Endodermal cell (in vitro differentiated cells): ENCODE results near the gene C4orf54. TPM values are rescaled to one million over a fixed set of nuclear protein-coding genes. Genes with fewer than 3 reads are reported as not detected.

Source experiments
- DNase-seq: peaks from one replicate; pipeline ENCODE4 v3.0.0-alpha.2; 2017
- H3K27ac ChIP-seq: 2 replicates; pipeline ENCODE4 v1.5.1; 2013; ENCODE audit warnings: mild to moderate bottlenecking, low read depth, low read length, moderate library complexity
- H3K27me3 ChIP-seq: 2 replicates; pipeline ENCODE4 v1.6.1; 2013; ENCODE audit warnings: mild to moderate bottlenecking, low read length, moderate library complexity; ENCODE audit not compliant: insufficient read depth, control insufficient read depth, poor library complexity, severe bottlenecking
- H3K36me3 ChIP-seq: 2 replicates; pipeline ENCODE4 v1.7.0; 2013; ENCODE audit warnings: mild to moderate bottlenecking, low read length, moderate library complexity; ENCODE audit not compliant: control insufficient read depth, insufficient read depth
- H3K4me1 ChIP-seq: one replicate; pipeline ENCODE4 v1.7.0; 2013; ENCODE audit warnings: low read length; ENCODE audit not compliant: control insufficient read depth, insufficient read depth
- H3K4me3 ChIP-seq: 2 replicates; pipeline ENCODE4 v1.5.1; 2013; ENCODE audit warnings: mild to moderate bottlenecking, low read length, moderate library complexity
- H3K9ac ChIP-seq: 2 replicates; pipeline ENCODE4 v1.6.1; 2013; ENCODE audit warnings: mild to moderate bottlenecking, low read length, moderate library complexity; ENCODE audit not compliant: poor library complexity, severe bottlenecking; ENCODE audit errors: extremely low read depth
- H3K9me3 ChIP-seq: 2 replicates; pipeline ENCODE4 v1.6.1; 2013; ENCODE audit warnings: mild to moderate bottlenecking, low read length, moderate library complexity; ENCODE audit not compliant: control insufficient read depth
- H3K27ac Mint-ChIP-seq: 2 replicates; pipeline ENCODE4 v1.8.0; 2020; ENCODE audit warnings: mixed read lengths
- H3K27me3 Mint-ChIP-seq: 2 replicates; pipeline ENCODE4 v1.8.0; 2021; ENCODE audit warnings: mild to moderate bottlenecking, mixed read lengths; ENCODE audit not compliant: insufficient read depth
- H3K36me3 Mint-ChIP-seq: 2 replicates; pipeline ENCODE4 v1.8.0; 2020; ENCODE audit warnings: low read depth, mixed read lengths
- H3K4me1 Mint-ChIP-seq: 2 replicates; pipeline ENCODE4 v1.8.0; 2020; ENCODE audit warnings: mixed read lengths
- H3K4me3 Mint-ChIP-seq: 2 replicates; pipeline ENCODE4 v1.8.0; 2020; ENCODE audit warnings: mild to moderate bottlenecking, moderate library complexity, mixed read lengths
- H3K9me3 Mint-ChIP-seq: 2 replicates; pipeline ENCODE4 v1.8.0; 2020; ENCODE audit warnings: mild to moderate bottlenecking, mixed read lengths
- WGBS, 2 experiments: methylation state at CpG; one replicate each; pipeline versions ENCODE4 v1.1.5 to v1.1.7; 2013; ENCODE audit warnings: missing lambda C conversion rate in 2 of 2, mixed read lengths in 1 of 2; ENCODE audit not compliant: insufficient coverage in 1 of 2, insufficient read length in 1 of 2; 5-methylcytosine and 5-hydroxymethylcytosine counted together
- total RNA-seq, 2 donors: library from RNA; stranded (reverse); fragmentation: NEBNext Ultra II Directional in 1 of 2; extraction: Animal tissue kit (Norgen Biotek cat#: 25700) in 1 of 2; gene quantifications; 2 replicates in 1 of 2; 3 replicates in 1 of 2; pipeline ENCODE4 v1.2.1, GENCODE V29; 2021
- TF ChIP-seq, protein P1 (sequence below): fragments of 200-600 bp; sonication (generic); conservative IDR thresholded peaks from 2 replicates; pipeline ENCODE4 v1.5.0; 2021; ENCODE audit warnings: antibody characterized with exemption, mild to moderate bottlenecking

Gene C4orf54
- total RNA-seq, 2 donors from 2014 or later, result not detected

DNA sequence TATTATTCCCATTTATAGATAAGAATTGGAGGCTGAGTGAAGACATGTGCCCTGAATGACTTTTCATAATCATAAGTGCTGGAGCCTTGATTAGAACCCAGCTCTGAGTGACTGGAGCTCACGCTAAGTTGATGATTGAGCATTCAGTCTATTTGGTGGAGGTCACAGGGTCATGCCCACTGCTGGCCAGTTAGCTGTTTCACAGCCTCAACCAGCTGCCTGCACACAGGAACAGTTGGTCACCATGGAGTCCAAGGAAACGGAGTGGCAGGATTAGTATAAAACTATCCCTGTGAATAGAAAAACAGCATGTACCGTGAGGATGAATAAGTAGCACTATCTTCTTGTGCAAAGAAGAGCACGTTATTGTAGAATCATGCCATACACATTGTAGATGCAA, 1.0 kb upstream of the C4orf54 start:
- no peaks in the 10 kb centered on the region for H3K36me3 Mint-ChIP-seq
- Histone ChIP-seq H3K4me1 (no peaks in the 10 kb centered on the region), H3K9ac (no peak overlapping the region), H3K4me3 (no peak overlapping the region), H3K27ac (no peak overlapping the region), H3K9me3 (no peaks in the 10 kb centered on the region), H3K27me3 (no peaks in the 10 kb centered on the region), H3K36me3 (no peaks in the 10 kb centered on the region)
- TF ChIP-seq, protein P1, sequence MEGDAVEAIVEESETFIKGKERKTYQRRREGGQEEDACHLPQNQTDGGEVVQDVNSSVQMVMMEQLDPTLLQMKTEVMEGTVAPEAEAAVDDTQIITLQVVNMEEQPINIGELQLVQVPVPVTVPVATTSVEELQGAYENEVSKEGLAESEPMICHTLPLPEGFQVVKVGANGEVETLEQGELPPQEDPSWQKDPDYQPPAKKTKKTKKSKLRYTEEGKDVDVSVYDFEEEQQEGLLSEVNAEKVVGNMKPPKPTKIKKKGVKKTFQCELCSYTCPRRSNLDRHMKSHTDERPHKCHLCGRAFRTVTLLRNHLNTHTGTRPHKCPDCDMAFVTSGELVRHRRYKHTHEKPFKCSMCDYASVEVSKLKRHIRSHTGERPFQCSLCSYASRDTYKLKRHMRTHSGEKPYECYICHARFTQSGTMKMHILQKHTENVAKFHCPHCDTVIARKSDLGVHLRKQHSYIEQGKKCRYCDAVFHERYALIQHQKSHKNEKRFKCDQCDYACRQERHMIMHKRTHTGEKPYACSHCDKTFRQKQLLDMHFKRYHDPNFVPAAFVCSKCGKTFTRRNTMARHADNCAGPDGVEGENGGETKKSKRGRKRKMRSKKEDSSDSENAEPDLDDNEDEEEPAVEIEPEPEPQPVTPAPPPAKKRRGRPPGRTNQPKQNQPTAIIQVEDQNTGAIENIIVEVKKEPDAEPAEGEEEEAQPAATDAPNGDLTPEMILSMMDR, result no peak
- H3K9me3 Mint-ChIP-seq, result no peaks in the 10 kb centered on the region
- no peak for DNase-seq
- 87 to 92% methylated on average over 4 of the region's 4 CpGs for WGBS, 2 experiments
- H3K27me3 Mint-ChIP-seq, result no peaks in the 10 kb centered on the region
- H3K4me3 Mint-ChIP-seq, result no peak overlapping the region
- H3K4me1 Mint-ChIP-seq, result no peaks in the 10 kb centered on the region
- H3K27ac Mint-ChIP-seq, result no peak overlapping the region

DNA sequence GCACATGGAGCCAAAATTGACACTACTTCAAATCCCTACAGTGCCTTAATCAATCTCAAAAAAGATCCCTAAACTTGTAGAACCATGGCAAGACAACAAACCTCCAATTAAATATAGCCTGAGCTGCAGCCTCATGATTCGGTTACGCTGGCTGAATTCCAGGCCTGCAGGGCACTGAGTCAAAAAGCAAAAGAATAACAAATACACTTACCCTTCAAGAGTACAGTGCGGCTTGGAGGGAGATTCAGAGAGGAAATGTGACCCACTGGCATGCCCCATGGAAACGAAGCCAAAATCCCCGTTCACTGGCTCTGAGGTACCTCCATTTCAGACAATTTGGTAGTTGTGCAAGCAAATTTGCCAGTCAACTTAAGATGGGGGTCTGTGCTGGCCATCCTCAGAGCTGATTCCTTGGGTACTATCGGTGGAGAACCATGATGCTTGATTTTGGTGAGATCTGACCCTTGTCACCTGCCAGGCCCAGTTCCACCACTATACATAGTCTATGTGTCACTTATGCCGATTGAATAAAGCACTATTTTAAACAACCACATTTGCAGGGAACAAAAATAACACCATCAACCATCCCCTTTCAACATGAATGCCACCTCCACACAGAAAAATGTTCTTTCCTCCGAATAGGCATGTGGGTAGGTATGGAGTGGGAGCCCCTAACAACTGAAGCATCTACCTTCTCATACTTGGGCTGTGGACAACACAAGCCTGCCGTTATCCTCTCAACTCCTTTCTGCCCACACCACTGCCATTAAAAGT, 2.1 kb downstream of the C4orf54 start:
- Histone ChIP-seq H3K27ac (no peak overlapping the region), H3K9ac (no peak overlapping the region), H3K4me1 (no peaks in the 10 kb centered on the region), H3K9me3 (no peaks in the 10 kb centered on the region), H3K4me3 (no peak overlapping the region), H3K36me3 (no peaks in the 10 kb centered on the region), H3K27me3 (no peaks in the 10 kb centered on the region)
- TF ChIP-seq, protein P1, result no peak
- Mint-ChIP-seq H3K36me3 (no peaks in the 10 kb centered on the region), H3K9me3 (no peaks in the 10 kb centered on the region), H3K4me1 (no peaks in the 10 kb centered on the region), H3K27ac (no peak overlapping the region), H3K4me3 (no peak overlapping the region), H3K27me3 (no peaks in the 10 kb centered on the region)
- DNase-seq, result no peak
- WGBS, 2 experiments, result 96 to 98% methylated on average over 6 to 9 of the region's 9 CpGs

DNA sequence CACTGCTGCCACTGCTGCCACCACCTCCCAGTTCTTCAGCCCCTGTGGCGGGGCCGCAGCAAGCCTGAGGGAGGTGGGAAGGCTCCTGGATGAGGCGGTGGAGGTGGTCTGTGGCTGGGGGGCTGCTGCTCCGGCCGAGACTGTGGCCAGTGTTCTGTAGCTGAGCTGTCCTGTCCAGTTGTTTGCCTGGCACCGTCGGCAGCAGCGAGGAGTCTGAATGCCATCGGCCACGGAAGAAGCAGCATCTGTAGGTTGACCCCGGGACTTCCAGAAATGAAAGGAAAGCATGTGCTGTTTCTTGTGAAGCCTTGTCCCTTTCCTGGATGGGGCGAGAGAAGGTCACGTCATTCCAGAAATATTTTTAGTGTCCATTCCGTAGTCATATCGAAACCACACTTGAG, 3.3 kb downstream of the C4orf54 start:
- Mint-ChIP-seq H3K4me3 (no peak overlapping the region), H3K4me1 (no peaks in the 10 kb centered on the region), H3K9me3 (no peaks in the 10 kb centered on the region), H3K36me3 (no peaks in the 10 kb centered on the region), H3K27ac (no peak overlapping the region), H3K27me3 (no peaks in the 10 kb centered on the region)
- Histone ChIP-seq H3K4me1 (no peaks in the 10 kb centered on the region), H3K27me3 (no peaks in the 10 kb centered on the region), H3K27ac (no peak overlapping the region), H3K36me3 (no peaks in the 10 kb centered on the region), H3K4me3 (no peak overlapping the region), H3K9me3 (no peaks in the 10 kb centered on the region), H3K9ac (no peak overlapping the region)
- DNase-seq, result no peak
- WGBS, 2 experiments, result 89 to 92% methylated on average over 13 to 15 of the region's 15 CpGs
- TF ChIP-seq, protein P1, result no peak
